Measurements from ENCODE around the gene LEAP2. TPM values are rescaled to one million over a fixed set of nuclear protein-coding genes. Genes with fewer than 3 reads are reported as not detected.

Gene LEAP2
- total and polyA plus RNA-seq, 5 donors: 0.76 to 1.9 (median 1.5) TPM

DNA sequence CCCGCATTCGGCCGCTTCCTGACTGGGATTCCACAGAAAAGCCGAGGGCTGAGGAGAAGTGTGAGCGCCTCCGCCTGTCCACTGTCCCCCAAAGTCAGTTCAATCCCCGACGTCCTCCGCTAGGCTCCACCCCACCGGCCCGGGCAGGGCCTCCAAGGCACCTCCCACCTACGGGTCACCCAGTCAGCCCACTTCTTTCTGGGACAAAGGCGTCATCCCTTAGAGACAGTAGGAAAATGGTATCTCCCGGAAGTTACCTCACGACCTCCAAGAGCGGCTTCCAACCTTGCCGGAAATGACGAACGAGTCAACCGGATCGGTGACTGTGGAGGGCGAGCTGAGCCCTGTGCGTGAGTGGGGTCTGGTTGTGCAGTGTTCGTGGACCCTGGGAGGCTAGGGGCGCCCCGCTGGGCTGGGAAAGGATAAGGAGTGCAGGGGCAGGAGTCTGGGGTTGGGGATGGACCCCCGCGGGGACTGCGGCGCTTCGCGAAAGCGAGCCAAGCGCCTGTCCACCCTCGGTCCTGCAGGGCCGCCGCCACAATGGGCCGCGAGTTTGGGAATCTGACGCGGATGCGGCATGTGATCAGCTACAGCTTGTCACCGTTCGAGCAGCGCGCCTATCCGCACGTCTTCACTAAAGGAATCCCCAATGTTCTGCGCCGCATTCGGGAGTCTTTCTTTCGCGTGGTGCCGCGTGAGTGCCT, 7.0 kb upstream of the LEAP2 start, which contains the start of the genes GDF9 and UQCRQ:
Gene GDF9, minus strand, starts transcription at position 128 of the 704 bp plus-strand sequence. CDS start 1,936 bp downstream, outside the sequence.
Gene UQCRQ, plus strand, starts transcription at position 301 of the 704 bp plus-strand sequence. Its CDS starts 240 bp downstream, at position 541.
- peak; percentile 95 to 98 (median 97) for DNase-seq
- no peaks in the 10 kb centered on the region for H3K9me3 ChIP-seq (ENCODE audit: control insufficient read depth, low read length)
- no peaks in the 10 kb centered on the region for H3K4me1 ChIP-seq (ENCODE audit: control insufficient read depth, insufficient read depth, low read length)
- under 1% methylated on average over 55 of the region's 55 CpGs for WGBS
- intact Hi-C loops (cut with DNase I): no loop called here
- ATAC-seq: peak; percentile 99 to 100
- peak within 1 kb of the TSS; percentile 87 for H3K27ac ChIP-seq (ENCODE audit: low read length)
- H3K4me3 ChIP-seq (ENCODE audit: low read length): peak within 1 kb of the TSS; percentile 75
- H3K27me3 ChIP-seq (ENCODE audit: control insufficient read depth, insufficient read depth): no peaks in the 10 kb centered on the region

DNA sequence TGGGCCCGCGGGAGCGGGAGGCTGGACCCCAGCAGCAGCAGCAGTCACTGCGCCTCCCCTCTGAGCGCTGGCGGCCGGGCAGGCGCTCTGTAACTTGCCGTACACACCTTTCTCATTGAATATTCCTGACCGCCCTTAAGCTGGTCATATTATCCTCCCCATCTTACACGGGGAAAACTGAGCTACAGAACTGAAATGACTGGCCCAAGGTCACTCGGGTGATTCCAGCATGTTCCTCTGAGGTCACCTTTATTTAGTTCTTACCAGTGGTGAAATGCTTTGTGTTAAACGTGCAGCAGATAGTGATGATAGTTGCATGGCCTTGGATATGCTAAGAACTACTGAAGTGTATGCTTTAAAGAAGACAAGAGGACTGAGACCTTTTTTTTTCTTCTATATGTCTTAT, 6.4 kb upstream of the LEAP2 start:
- ATAC-seq (no peak), DNase-seq (no peak)
- H3K4me3 ChIP-seq (ENCODE audit: low read length): peak overlapping the region; percentile 75
- no peaks in the 10 kb centered on the region for H3K27me3 ChIP-seq (ENCODE audit: control insufficient read depth, insufficient read depth)
- H3K27ac ChIP-seq (ENCODE audit: low read length): peak overlapping the region; percentile 86
- WGBS: 1% methylated on average over 13 of the region's 13 CpGs
- H3K4me1 ChIP-seq (ENCODE audit: control insufficient read depth, insufficient read depth, low read length): no peaks in the 10 kb centered on the region
- H3K9me3 ChIP-seq (ENCODE audit: control insufficient read depth, low read length): no peaks in the 10 kb centered on the region
- intact Hi-C loops (cut with DNase I): no loop called here

DNA sequence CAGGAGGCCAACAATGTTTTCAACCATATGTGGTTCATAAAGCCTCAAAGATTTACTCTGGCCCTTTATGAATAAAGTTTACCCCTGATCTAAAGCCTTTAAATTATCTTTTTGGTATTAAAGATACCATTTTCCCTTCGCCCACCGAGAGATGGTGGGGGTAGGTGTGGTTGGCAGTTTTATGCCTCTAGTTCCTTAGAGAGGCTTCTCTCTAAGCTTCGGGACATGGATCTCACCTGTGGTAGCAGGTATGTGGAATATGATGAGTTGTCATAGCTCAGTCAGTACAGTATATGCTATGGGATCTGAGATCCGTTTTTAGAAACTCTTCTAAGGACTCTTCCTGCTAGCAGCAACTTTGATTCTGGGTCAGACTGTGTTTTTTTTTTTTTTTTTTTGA, 4.7 kb upstream of the LEAP2 start:
- DNase-seq (no peak), ATAC-seq (no peak)
- Histone ChIP-seq H3K4me3 (ENCODE audit: low read length) (no peak overlapping the region), H3K4me1 (ENCODE audit: control insufficient read depth, insufficient read depth, low read length) (peaks cover 2% of the 10 kb centered on the region), H3K27ac (ENCODE audit: low read length) (no peak overlapping the region), H3K9me3 (ENCODE audit: control insufficient read depth, low read length) (no peaks in the 10 kb centered on the region), H3K27me3 (ENCODE audit: control insufficient read depth, insufficient read depth) (no peaks in the 10 kb centered on the region)
- intact Hi-C loops (cut with DNase I): no loop called here
- 81% methylated on average over 4 of the region's 4 CpGs for WGBS

DNA sequence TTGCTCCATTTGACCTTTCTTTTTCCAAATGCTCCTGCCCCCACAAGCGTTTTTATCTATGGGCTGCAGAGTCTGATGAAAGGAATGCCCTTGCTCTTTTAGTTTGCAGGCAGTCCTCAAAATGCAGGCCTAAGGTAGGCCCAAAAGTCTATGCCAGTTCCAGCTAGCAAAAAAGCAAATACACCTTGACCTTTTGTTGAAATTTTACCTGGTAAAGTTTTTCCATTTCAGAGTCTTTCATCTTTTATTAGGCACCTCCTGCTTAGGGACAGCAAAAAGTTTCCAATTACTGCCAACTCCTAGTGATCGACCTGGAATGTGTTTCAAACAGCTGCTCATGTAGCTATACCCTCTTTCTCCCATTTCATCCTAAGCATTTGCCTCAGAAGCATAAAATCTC, 2.7 kb upstream of the LEAP2 start:
- H3K4me3 ChIP-seq (ENCODE audit: low read length): no peak overlapping the region
- H3K27me3 ChIP-seq (ENCODE audit: control insufficient read depth, insufficient read depth): no peaks in the 10 kb centered on the region
- WGBS: 70% methylated on average over 2 of the region's 2 CpGs
- H3K27ac ChIP-seq (ENCODE audit: low read length): no peak overlapping the region
- no peaks in the 10 kb centered on the region for H3K9me3 ChIP-seq (ENCODE audit: control insufficient read depth, low read length)
- no peak for ATAC-seq
- peaks cover 2% of the 10 kb centered on the region for H3K4me1 ChIP-seq (ENCODE audit: control insufficient read depth, insufficient read depth, low read length)
- intact Hi-C loops (cut with DNase I): no loop called here
- no peak for DNase-seq

DNA sequence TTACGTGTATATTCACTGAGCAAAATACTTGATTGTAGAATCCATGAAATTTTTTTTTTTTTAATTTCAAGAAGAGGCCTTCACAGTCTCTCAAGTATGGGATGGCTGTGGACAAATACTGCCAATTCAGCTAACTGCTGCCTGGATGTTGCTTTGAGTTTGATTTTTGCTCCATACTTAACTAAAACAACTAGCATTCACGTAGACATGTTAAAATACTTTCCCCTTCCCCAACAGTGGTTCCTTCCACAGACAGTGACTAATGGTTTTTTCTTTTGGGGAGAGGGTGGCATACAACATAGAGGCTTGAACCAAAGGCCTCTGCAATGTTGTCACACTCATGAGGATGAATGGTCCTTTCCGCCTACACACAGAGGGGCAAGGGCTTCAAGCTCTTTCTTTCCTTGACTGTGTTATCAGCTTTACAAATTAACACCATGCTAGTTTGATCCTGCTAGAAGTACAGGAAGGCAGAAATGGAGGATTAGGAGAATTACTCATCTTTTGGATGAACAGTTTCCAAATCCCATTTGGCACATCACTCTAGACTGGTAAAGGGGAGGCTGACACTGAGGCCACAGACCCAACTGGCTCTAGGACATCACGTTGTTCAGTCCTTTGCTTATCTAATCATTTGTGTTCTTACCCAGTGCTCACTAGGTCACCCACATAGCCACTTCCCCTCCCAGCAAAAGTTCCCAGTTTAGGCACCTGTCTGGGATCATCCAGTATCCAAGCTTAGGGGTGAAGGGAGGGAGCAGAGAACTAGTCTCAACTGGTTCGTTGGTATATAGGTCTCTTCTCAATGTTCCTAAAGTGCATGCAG, 1.8 kb upstream of the LEAP2 start:
- 77% methylated on average over 5 of the region's 5 CpGs for WGBS
- Histone ChIP-seq H3K9me3 (ENCODE audit: control insufficient read depth, low read length) (no peaks in the 10 kb centered on the region), H3K4me3 (ENCODE audit: low read length) (no peak overlapping the region), H3K4me1 (ENCODE audit: control insufficient read depth, insufficient read depth, low read length) (peaks cover 2% of the 10 kb centered on the region), H3K27me3 (ENCODE audit: control insufficient read depth, insufficient read depth) (no peaks in the 10 kb centered on the region), H3K27ac (ENCODE audit: low read length) (peak overlapping the region; percentile 69)
- DNase-seq (no peak), ATAC-seq (no peak)
- intact Hi-C loops (cut with DNase I): no loop called here

DNA sequence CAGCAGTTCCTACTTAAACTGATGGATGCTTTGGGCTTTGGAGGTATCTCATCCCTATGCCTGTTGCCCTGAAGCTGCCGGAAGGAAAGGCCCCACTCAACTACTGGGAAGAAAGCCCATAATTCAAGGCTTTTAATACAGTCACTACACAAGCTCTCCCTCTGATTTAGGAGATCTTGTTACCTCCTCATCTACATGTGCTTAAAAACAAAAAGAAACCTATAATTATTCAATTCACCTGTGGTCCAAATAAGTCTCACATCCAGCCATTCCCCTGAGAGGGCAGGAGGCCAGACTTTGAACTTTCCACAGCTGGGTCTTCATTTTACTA, 715 bp upstream of the LEAP2 start:
- Histone ChIP-seq H3K27ac (ENCODE audit: low read length) (peak overlapping the region; percentile 30), H3K4me1 (ENCODE audit: control insufficient read depth, insufficient read depth, low read length) (peaks cover 2% of the 10 kb centered on the region), H3K4me3 (ENCODE audit: low read length) (no peak overlapping the region), H3K9me3 (ENCODE audit: control insufficient read depth, low read length) (no peaks in the 10 kb centered on the region), H3K27me3 (ENCODE audit: control insufficient read depth, insufficient read depth) (no peaks in the 10 kb centered on the region)
- ATAC-seq: no peak
- intact Hi-C loops (cut with DNase I): no loop called here
- 81% methylated on average over 1 of the region's 1 CpG for WGBS
- no peak for DNase-seq

DNA sequence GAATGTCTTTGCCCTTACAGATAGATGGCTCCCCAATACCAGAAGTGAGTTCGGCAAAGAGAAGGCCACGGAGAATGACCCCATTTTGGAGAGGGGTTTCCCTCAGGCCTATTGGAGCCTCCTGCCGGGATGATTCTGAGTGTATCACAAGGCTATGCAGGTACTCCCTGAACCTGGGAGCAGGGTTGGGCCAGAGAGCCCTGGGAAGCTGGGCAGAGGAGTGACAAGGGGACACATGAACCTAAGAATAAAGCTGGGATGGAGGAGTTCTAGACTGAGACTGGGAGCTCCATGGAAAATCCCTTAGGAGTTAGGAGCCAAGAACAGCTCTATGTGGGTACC, 433 bp downstream of the LEAP2 start:
- Histone ChIP-seq H3K27me3 (ENCODE audit: control insufficient read depth, insufficient read depth) (no peaks in the 10 kb centered on the region), H3K9me3 (ENCODE audit: control insufficient read depth, low read length) (no peaks in the 10 kb centered on the region), H3K27ac (ENCODE audit: low read length) (peak overlapping the region; percentile 69), H3K4me3 (ENCODE audit: low read length) (no peak overlapping the region), H3K4me1 (ENCODE audit: control insufficient read depth, insufficient read depth, low read length) (peaks cover 5% of the 10 kb centered on the region)
- DNase-seq (no peak), ATAC-seq (peak in 1 of 2 donors; percentile 16)
- WGBS: 89% methylated on average over 3 of the region's 3 CpGs
- intact Hi-C loops (cut with DNase I): no loop called here

DNA sequence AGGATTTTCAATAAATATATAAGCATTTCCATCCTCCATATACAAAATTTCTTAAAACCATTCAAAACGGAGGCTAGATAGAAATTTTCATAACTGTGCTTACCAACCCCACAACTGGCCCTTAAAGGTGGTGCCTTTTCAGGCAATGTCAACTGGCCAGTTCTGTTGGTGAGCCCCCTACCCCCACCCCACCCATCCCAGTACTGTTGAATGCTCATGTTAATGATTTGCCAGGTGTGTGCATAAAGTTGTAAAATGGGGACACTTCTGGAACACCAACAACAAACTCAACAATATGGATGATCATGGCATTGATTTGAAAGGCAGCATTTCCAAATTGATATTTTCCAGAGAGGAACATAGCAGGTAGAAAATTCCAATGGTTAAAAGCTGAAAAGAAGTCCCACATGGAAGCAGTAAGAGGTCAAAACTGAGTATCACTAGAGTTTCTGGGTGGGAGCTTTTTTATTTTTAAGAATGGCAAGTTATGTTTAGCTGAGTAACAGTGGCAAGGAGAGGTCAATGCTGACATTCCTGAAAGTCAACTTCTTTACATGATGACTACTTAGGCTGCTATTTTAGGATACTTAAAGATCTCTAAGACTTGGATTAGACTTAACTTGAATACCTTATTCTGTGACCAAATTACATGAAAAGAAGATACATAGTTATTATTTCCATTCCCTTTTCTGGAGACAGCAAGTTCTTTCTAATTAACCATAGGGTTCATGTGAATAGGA, 2.7 kb downstream of the LEAP2 start:
- intact Hi-C loops (cut with DNase I): no loop called here
- WGBS: 90% methylated on average over 1 of the region's 1 CpG
- H3K9me3 ChIP-seq (ENCODE audit: control insufficient read depth, low read length): no peaks in the 10 kb centered on the region
- H3K4me1 ChIP-seq (ENCODE audit: control insufficient read depth, insufficient read depth, low read length): peaks cover 5% of the 10 kb centered on the region
- no peak for DNase-seq
- H3K27ac ChIP-seq (ENCODE audit: low read length): no peak overlapping the region
- no peaks in the 10 kb centered on the region for H3K27me3 ChIP-seq (ENCODE audit: control insufficient read depth, insufficient read depth)
- H3K4me3 ChIP-seq (ENCODE audit: low read length): no peak overlapping the region
- no peak for ATAC-seq

DNA sequence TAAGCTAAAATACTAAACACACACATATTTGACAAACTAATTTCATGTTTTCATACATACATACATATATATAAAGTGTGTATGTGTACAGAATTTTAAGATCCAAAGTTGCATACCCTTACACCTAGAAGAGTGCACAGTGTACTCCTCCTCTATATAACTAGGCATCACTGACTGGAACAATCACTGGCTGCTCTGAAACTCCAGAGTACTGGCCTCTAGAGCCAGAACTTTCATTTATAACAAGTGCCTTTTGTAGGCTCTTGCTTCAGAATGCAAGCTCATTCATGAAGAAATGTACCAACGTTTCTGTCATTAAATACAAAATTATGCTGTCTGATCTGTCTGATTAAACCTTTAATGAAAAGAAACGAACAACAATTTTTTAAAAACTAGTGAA, 4.0 kb downstream of the LEAP2 start:
- intact Hi-C loops (cut with DNase I): no loop called here
- DNase-seq (no peak), ATAC-seq (peak in 1 of 2 donors; percentile 32)
- peaks cover 5% of the 10 kb centered on the region for H3K4me1 ChIP-seq (ENCODE audit: control insufficient read depth, insufficient read depth, low read length)
- H3K27ac ChIP-seq (ENCODE audit: low read length): peak overlapping the region; percentile 76
- H3K27me3 ChIP-seq (ENCODE audit: control insufficient read depth, insufficient read depth): no peaks in the 10 kb centered on the region
- 64% methylated on average over 2 of the region's 2 CpGs for WGBS
- no peaks in the 10 kb centered on the region for H3K9me3 ChIP-seq (ENCODE audit: control insufficient read depth, low read length)
- H3K4me3 ChIP-seq (ENCODE audit: low read length): no peak overlapping the region

DNA sequence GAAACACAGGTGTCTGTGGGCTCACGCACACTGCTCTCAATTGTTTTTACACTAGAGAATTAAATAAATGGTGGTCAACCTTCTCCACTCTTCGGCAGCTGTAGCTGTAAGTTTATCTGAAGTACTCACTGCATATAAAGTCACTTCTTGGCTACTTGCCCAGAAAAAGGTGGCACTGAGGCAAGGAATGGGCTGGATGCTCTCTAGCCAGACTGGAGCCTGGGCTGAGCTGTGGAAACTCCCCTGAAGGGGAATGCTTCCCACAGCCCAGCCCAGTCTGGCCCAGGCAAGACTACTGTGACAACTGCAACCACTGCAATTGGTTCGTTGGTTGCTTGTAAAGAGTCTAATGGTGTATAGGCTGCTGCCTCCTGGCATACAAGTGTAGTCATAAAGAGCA, 4.5 kb downstream of the LEAP2 start:
- no peaks in the 10 kb centered on the region for H3K27me3 ChIP-seq (ENCODE audit: control insufficient read depth, insufficient read depth)
- ATAC-seq: peak; percentile 61 to 77
- peaks cover 5% of the 10 kb centered on the region for H3K4me1 ChIP-seq (ENCODE audit: control insufficient read depth, insufficient read depth, low read length)
- intact Hi-C loops (cut with DNase I): no loop called here
- no peak overlapping the region for H3K4me3 ChIP-seq (ENCODE audit: low read length)
- WGBS: 53% methylated on average over 3 of the region's 3 CpGs
- peak in 1 of 3 donors; percentile 45 for DNase-seq
- H3K9me3 ChIP-seq (ENCODE audit: control insufficient read depth, low read length): no peaks in the 10 kb centered on the region
- H3K27ac ChIP-seq (ENCODE audit: low read length): peak overlapping the region; percentile 76
